Panc1 (cell line): ENCODE measurements around the gene DNAJC27. TPM values are rescaled to one million over a fixed set of nuclear protein-coding genes. Genes with fewer than 3 reads are reported as not detected.
A peak's percentile ranks its signal among the peaks of the same experiment; 100 is the strongest.

Experiments
- ATAC-seq: fragments of 200-7000 bp; cut with Tn5 transposase; 2 replicates; pipeline ENCODE4 v1.9.1; 2020; ENCODE audit warnings: mild to moderate bottlenecking, moderate library complexity
- BruUV-seq: library from RNA; stranded (reverse); fragments of 400-500 nt; replicated peaks from 2 replicates; lab custom pipeline; 2021; lab: Mats Ljungman, UMichigan
- CTCF ChIA-PET: fragments of 300-600 bp; sonication (Branson Sonifier 250); formaldehyde crosslinking; loops from one replicate; lab custom pipeline; 2022; ENCODE audit warnings: antibody characterized with exemption; lab: Charles Lee
- POLR2A ChIA-PET: fragments of 300-600 bp; sonication (Branson Sonifier 250); formaldehyde crosslinking; loops from one replicate; lab custom pipeline; 2022; ENCODE audit warnings: antibody characterized with exemption; lab: Charles Lee
- DNase-seq: peaks from one replicate; pipeline ENCODE4 v3.0.0-alpha.2; 2010; ENCODE audit warnings: low read depth, low spot score
- H3K27ac ChIP-seq: 2 replicates; pipeline ENCODE4 v1.5.1; 2011; ENCODE audit warnings: mild to moderate bottlenecking, low read length, inconsistent platforms
- H3K27me3 ChIP-seq: fragments of 200-500 bp; sonication (Bioruptor generic); 2 replicates; pipeline ENCODE4 v1.6.0; 2014; ENCODE audit warnings: low read length, inconsistent platforms; ENCODE audit not compliant: control insufficient read depth, insufficient read depth
- H3K36me3 ChIP-seq: fragments of 200-500 bp; sonication (Bioruptor generic); 2 replicates; pipeline ENCODE4 v1.5.1; 2014; ENCODE audit warnings: inconsistent platforms, mild to moderate bottlenecking, low read length, moderate library complexity; ENCODE audit not compliant: control insufficient read depth, insufficient read depth
- H3K4me1 ChIP-seq: 2 replicates; pipeline ENCODE4 v1.5.1; 2011; ENCODE audit warnings: inconsistent platforms, mild to moderate bottlenecking, low read length, moderate library complexity; ENCODE audit not compliant: control insufficient read depth, insufficient read depth
- H3K4me3 ChIP-seq, 2 experiments: 2 replicates each; pipeline ENCODE4 v1.5.1; 2011 to 2012; ENCODE audit warnings: low read depth in 2 of 2, low read length in 2 of 2, mild to moderate bottlenecking in 2 of 2, inconsistent platforms in 1 of 2, moderate library complexity in 1 of 2
- H3K9me3 ChIP-seq: fragments of 200-500 bp; sonication (Bioruptor generic); 2 replicates; pipeline ENCODE4 v1.5.1; 2014; ENCODE audit warnings: low read depth, mild to moderate bottlenecking, inconsistent platforms, low read length, moderate library complexity; ENCODE audit not compliant: control insufficient read depth, insufficient read depth
- CTCF ChIP-seq: fragments of 450-650 bp; IDR thresholded peaks from 2 replicates; pipeline ENCODE4 v1.5.1; 2017; ENCODE audit warnings: mild to moderate bottlenecking
- POLR2AphosphoS5 ChIP-seq: IDR thresholded peaks from 2 replicates; pipeline ENCODE4 v1.6.1; 2012; ENCODE audit warnings: mild to moderate bottlenecking, low read depth, low read length, moderate library complexity
- SIN3A ChIP-seq: IDR thresholded peaks from 2 replicates; pipeline ENCODE4 v1.6.1; 2012; ENCODE audit warnings: low read depth, mild to moderate bottlenecking, low read length, moderate library complexity, borderline replicate concordance; ENCODE audit not compliant: insufficient read depth
- TCF7L2 ChIP-seq: IDR thresholded peaks from 2 replicates; pipeline ENCODE4 v1.6.1; 2011; ENCODE audit warnings: mild to moderate bottlenecking, low read depth, low read length, inconsistent platforms
- in situ Hi-C: cut with HindIII; loops from 2 replicates; pipeline ENCODE4 v1.10.0; 2016; ENCODE audit warnings: low sequenced_read_pairs, low pct_unique_long_range_greater_than_20kb
- intact Hi-C: fragments of 100-400 bp; cut with micrococcal nuclease; formaldehyde crosslinking; loops from one replicate; pipeline ENCODE4 v1.10.0; 2022; ENCODE audit not compliant: unreplicated experiment
- total RNA-seq: library from RNA; stranded (reverse); gene quantifications from one replicate; pipeline ENCODE4 v1.2.1, GENCODE V29; 2021; ENCODE audit not compliant: unreplicated experiment
- TF ChIP-seq, protein P1 (sequence below), 2 experiments: IDR thresholded peaks; 2 replicates each; pipeline ENCODE4 v1.6.1; 2011 to 2012; ENCODE audit warnings: low read depth in 2 of 2, control low read depth in 1 of 2, low read length in 1 of 2, mild to moderate bottlenecking in 1 of 2, moderate library complexity in 1 of 2; ENCODE audit not compliant: insufficient read depth in 1 of 2

Gene DNAJC27
- total RNA-seq, 1 experiment from 2014 or later = 4.9 TPM

GRCh38 chr2:24973812-24974211 is 2.1 kb upstream of the DNAJC27 start:
- Histone ChIP-seq H3K27ac (no peak overlapping the region), H3K9me3 (no peaks in the 10 kb centered on the region), H3K27me3 (no peaks in the 10 kb centered on the region), H3K36me3 (no peaks in the 10 kb centered on the region; the same call in 1 of the 2 replicates), H3K4me1 (peaks cover 6% of the 10 kb centered on the region; the same call in 1 of the 2 replicates), H3K4me3 (no peak overlapping the region)
- POLR2A ChIA-PET = no interaction called here
- in situ Hi-C loops = no loop called here
- no peak for DNase-seq
- no peak for TF ChIP-seq POLR2AphosphoS5
- TF ChIP-seq, protein P1, sequence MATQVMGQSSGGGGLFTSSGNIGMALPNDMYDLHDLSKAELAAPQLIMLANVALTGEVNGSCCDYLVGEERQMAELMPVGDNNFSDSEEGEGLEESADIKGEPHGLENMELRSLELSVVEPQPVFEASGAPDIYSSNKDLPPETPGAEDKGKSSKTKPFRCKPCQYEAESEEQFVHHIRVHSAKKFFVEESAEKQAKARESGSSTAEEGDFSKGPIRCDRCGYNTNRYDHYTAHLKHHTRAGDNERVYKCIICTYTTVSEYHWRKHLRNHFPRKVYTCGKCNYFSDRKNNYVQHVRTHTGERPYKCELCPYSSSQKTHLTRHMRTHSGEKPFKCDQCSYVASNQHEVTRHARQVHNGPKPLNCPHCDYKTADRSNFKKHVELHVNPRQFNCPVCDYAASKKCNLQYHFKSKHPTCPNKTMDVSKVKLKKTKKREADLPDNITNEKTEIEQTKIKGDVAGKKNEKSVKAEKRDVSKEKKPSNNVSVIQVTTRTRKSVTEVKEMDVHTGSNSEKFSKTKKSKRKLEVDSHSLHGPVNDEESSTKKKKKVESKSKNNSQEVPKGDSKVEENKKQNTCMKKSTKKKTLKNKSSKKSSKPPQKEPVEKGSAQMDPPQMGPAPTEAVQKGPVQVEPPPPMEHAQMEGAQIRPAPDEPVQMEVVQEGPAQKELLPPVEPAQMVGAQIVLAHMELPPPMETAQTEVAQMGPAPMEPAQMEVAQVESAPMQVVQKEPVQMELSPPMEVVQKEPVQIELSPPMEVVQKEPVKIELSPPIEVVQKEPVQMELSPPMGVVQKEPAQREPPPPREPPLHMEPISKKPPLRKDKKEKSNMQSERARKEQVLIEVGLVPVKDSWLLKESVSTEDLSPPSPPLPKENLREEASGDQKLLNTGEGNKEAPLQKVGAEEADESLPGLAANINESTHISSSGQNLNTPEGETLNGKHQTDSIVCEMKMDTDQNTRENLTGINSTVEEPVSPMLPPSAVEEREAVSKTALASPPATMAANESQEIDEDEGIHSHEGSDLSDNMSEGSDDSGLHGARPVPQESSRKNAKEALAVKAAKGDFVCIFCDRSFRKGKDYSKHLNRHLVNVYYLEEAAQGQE (IDR thresholded peaks at IDR 0.05; ENCODE audit: insufficient read depth in 1 of 2, low read depth in 2 of 2, low read length in 1 of 2) = no peak
- no peak for TF ChIP-seq SIN3A
- TF ChIP-seq CTCF = no peak
- TF ChIP-seq TCF7L2 = no peak
- CTCF ChIA-PET = interaction anchor here (0.6 kb wide), 1 partner anchor 43 kb away, joined by 4 read pairs; no protein-coding TSS in a partner anchor
- BruUV-seq = no TSS peak
- ATAC-seq = no peak
- intact Hi-C loops = no loop called here

DNA sequence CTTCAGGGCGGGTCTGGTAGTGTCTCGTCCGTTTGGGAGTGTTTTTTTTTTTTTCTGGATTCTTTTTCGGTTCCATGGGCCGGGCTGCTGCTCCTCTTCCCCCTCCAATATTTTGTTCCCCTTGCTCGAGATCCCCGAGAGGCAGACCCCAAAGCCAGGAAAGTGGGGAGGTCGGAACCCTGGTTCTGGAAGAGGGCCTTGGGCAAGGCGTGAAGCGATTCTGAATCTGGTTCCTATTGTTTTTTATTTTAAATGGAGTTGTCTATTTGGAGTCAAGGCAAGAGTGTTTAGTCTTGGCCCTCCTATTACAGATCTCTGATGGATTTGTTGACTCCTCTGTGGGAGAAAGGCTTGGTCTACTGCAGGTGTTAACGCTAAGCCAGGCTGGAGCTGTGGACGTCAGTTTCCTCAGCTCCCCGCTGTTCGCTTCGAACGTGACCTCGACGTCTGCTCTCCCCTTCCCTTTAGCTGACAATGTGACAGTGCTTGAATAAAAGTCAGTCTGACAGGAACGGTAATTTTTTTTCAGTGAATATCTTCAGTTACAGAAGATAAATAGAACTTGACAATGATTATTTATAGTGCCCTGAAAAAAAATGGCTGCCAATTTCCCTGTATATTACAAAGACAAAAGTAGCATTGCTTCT is 683 bp upstream of the DNAJC27 start:
- ChIA-PET CTCF (no interaction called here), POLR2A (interaction anchor here (0.9 kb wide), 1 partner anchor 50 kb away, joined by 4 read pairs; no protein-coding TSS in a partner anchor)
- Histone ChIP-seq H3K27ac (peak overlapping the region; percentile 97), H3K4me1 (peaks cover 6% of the 10 kb centered on the region; the same call in 1 of the 2 replicates), H3K9me3 (no peaks in the 10 kb centered on the region), H3K36me3 (no peaks in the 10 kb centered on the region; the same call in 1 of the 2 replicates), H3K4me3 (peak overlapping the region; percentile 72 to 88), H3K27me3 (no peaks in the 10 kb centered on the region)
- intact Hi-C loops (no loop called here), in situ Hi-C loops (no loop called here)
- TSS peak; percentile 97 for BruUV-seq
- TF ChIP-seq SIN3A (no peak), TCF7L2 (no peak)
- TF ChIP-seq, protein P1 (IDR thresholded peaks at IDR 0.05; ENCODE audit: insufficient read depth in 1 of 2, low read depth in 2 of 2, low read length in 1 of 2) = no peak
- DNase-seq (no peak), ATAC-seq (no peak)
